NB4 (cell line): ENCODE results near the gene TMPRSS13.

Experiments
- CTCF ChIP-seq: IDR thresholded peaks from one replicate; pipeline ENCODE4 v1.5.1; 2012; ENCODE audit warnings: low read depth, low read length
- MAX ChIP-seq: IDR thresholded peaks from 2 replicates; pipeline ENCODE4 v1.6.1; 2011; ENCODE audit warnings: low read depth, low read length
- POLR2A ChIP-seq: IDR thresholded peaks from 2 replicates; pipeline ENCODE4 v1.6.1; 2011; ENCODE audit warnings: mild to moderate bottlenecking; ENCODE audit not compliant: insufficient read length; ENCODE audit errors: extremely low read depth

DNA sequence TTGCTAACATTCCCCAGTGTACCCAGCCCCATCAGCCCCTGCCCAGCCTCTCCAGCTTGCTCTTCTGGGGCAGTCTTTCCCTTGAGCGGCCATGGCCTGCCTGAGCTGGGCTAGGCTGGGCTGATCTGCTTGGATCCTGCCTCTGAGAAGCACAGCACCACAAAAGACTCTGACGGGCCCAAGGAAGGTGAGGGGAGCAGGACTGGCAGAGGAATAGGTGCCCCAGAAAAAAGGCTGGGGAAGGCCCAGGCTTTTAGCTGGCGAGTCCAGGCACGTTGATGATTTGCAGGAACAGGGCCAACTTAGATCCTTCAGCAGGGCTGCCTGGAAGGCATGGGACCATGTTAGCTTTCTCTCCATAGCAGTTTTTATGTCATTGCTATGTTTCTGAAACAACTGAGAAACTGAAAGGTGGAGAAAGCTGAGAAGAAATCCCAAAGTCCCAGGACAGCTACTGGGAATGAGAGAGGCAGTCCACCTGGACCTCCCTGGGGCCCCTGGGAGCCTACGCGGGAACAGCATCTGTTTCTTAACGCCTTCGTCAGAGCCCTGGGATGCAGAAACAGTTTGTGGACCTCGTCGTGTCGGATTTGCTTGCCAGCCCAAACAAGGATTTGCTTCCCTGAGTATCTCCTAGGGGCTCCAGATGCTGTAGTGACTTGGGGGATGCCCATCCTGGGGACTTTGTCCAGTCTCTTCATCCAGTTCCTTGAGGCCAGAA, 28.3 kb downstream of the TMPRSS13 start:
- TF ChIP-seq CTCF: no peak
- TF ChIP-seq POLR2A: no peak
- no peak for TF ChIP-seq MAX
